ENCODE measurements around the gene LIN28B.

Gene LIN28B

GRCh38 chr6:105122717-105123116 is 165.8 kb downstream of the LIN28B start:
- H3K27ac ChIP-seq (ENCODE audit: extremely low read depth, low read depth, low read length): no peak overlapping the region
- H3K9me3 ChIP-seq (ENCODE audit: control insufficient read depth, insufficient read depth, low read depth, low read length): no peaks in the 10 kb centered on the region
- ChIA-PET CTCF (no interaction called here), POLR2A (no interaction called here)
- no peak overlapping the region for H3K4me3 ChIP-seq (ENCODE audit: low read depth, low read length)
- H3K4me1 ChIP-seq (ENCODE audit: control insufficient read depth, insufficient read depth, low read length): peaks cover 2% of the 10 kb centered on the region; the same call in 1 of the 2 replicates
- TF ChIP-seq ZNF133 (tag by site-specific recombination; IDR thresholded peaks at IDR 0.05): no peak
- TF ChIP-seq ZNF112 (tag by site-specific recombination; IDR thresholded peaks at IDR 0.05): no peak
- no peak for TF ChIP-seq ZBTB8A (tag by site-specific recombination; IDR thresholded peaks at IDR 0.05)
- no peak for TF ChIP-seq SP2 (tag by site-specific recombination; IDR thresholded peaks at IDR 0.05)
- TF ChIP-seq HOXC10 (CRISPR knock-in tag; IDR thresholded peaks at IDR 0.05): no peak
- TF ChIP-seq ZBTB11 (tag by site-specific recombination; conservative IDR thresholded peaks at IDR 0.05; ENCODE audit: low read depth): no peak
- TF ChIP-seq ZNF214 (tag by site-specific recombination; IDR thresholded peaks at IDR 0.05; ENCODE audit: borderline replicate concordance): no peak
- TF ChIP-seq ZSCAN16 (tag by site-specific recombination; IDR thresholded peaks at IDR 0.05): no peak
- TF ChIP-seq ZNF501 (tag by site-specific recombination; IDR thresholded peaks at IDR 0.05): no peak
- peaks cover 30 to 47% of the 10 kb centered on the region in 2 experiments; a peak in 2 of 3 replicates for H3K36me3 ChIP-seq (ENCODE audit: control insufficient read depth in 2 of 2, insufficient read depth in 1 of 2, low read length in 2 of 2)

Measured in HEK293 (cell line).